HEK293 (cell line): Measurements from ENCODE around the gene DDIT3.

ENCODE experiments used
- CTCF ChIA-PET: fragments of 350-600 bp; formaldehyde crosslinking; extraction: SDS; loops from one replicate; lab custom pipeline; 2021; ENCODE audit warnings: antibody characterized with exemption; lab: Yijun Ruan, JAX
- POLR2A ChIA-PET: fragments of 300-600 bp; formaldehyde crosslinking; extraction: SDS; loops from one replicate; lab custom pipeline; 2020; ENCODE audit warnings: antibody characterized with exemption, inconsistent platforms; lab: Yijun Ruan, JAX
- H3K27ac ChIP-seq: fragments of 200-500 bp; sonication (Bioruptor generic); 2 replicates; pipeline ENCODE4 v1.5.1; 2014; ENCODE audit warnings: low read depth, low read length, control low read depth, inconsistent platforms; ENCODE audit errors: extremely low read depth
- H3K36me3 ChIP-seq, 2 experiments: fragments of 200-500 bp in 1 of 2; sonication (Bioruptor generic) in 1 of 2; 1 replicate in 1 of 2; 2 replicates in 1 of 2; pipeline ENCODE4 v1.5.1; 2014 to 2017; ENCODE audit warnings: inconsistent platforms in 2 of 2, low read length in 2 of 2; ENCODE audit not compliant: control insufficient read depth in 2 of 2, insufficient read depth in 1 of 2
- H3K4me1 ChIP-seq: fragments of 200-500 bp; sonication (Bioruptor generic); 2 replicates; pipeline ENCODE4 v1.5.1; 2014; ENCODE audit warnings: mild to moderate bottlenecking, low read length, inconsistent platforms; ENCODE audit not compliant: control insufficient read depth, insufficient read depth
- H3K4me3 ChIP-seq: 2 replicates; pipeline ENCODE4 v1.5.1; 2011; ENCODE audit warnings: low read depth, mild to moderate bottlenecking, control low read depth, low read length, moderate library complexity
- H3K9me3 ChIP-seq: fragments of 200-500 bp; sonication (Bioruptor generic); 2 replicates; pipeline ENCODE4 v1.5.1; 2014; ENCODE audit warnings: low read depth, low read length, inconsistent platforms; ENCODE audit not compliant: control insufficient read depth, insufficient read depth
- BCL11B ChIP-seq: fragments of 450-650 bp; formaldehyde crosslinking; IDR thresholded peaks from 2 replicates; pipeline ENCODE4 v1.5.1; 2016; ENCODE audit warnings: low read depth, missing biosample characterization, missing genetic modification characterization
- RBAK ChIP-seq: fragments of 450-650 bp; formaldehyde crosslinking; IDR thresholded peaks from 2 replicates; pipeline ENCODE4 v1.5.1; 2016; ENCODE audit warnings: missing biosample characterization, missing genetic modification characterization
- ZBTB8A ChIP-seq: fragments of 450-650 bp; formaldehyde crosslinking; IDR thresholded peaks from 2 replicates; pipeline ENCODE4 v1.5.1; 2016; ENCODE audit warnings: missing biosample characterization, missing genetic modification characterization
- ZNF132 ChIP-seq: fragments of 450-650 bp; formaldehyde crosslinking; IDR thresholded peaks from 2 replicates; pipeline ENCODE4 v1.5.1; 2017; ENCODE audit warnings: missing biosample characterization, missing genetic modification characterization, borderline replicate concordance
- ZNF133 ChIP-seq: fragments of 450-650 bp; formaldehyde crosslinking; IDR thresholded peaks from 2 replicates; pipeline ENCODE4 v1.5.1; 2016; ENCODE audit warnings: missing biosample characterization, missing genetic modification characterization
- ZNF140 ChIP-seq: fragments of 450-650 bp; formaldehyde crosslinking; IDR thresholded peaks from 2 replicates; pipeline ENCODE4 v1.5.1; 2016; ENCODE audit warnings: missing biosample characterization, missing genetic modification characterization
- ZNF146 ChIP-seq: fragments of 450-650 bp; formaldehyde crosslinking; IDR thresholded peaks from 2 replicates; pipeline ENCODE4 v1.5.1; 2016; ENCODE audit warnings: missing biosample characterization, missing genetic modification characterization
- ZNF23 ChIP-seq: fragments of 450-650 bp; formaldehyde crosslinking; IDR thresholded peaks from 2 replicates; pipeline ENCODE4 v1.5.1; 2016; ENCODE audit warnings: missing biosample characterization, missing genetic modification characterization, borderline replicate concordance
- ZNF24 ChIP-seq: fragments of 450-650 bp; formaldehyde crosslinking; IDR thresholded peaks from 2 replicates; pipeline ENCODE4 v1.5.1; 2016; ENCODE audit warnings: missing biosample characterization, missing genetic modification characterization
- ZNF266 ChIP-seq: fragments of 450-650 bp; formaldehyde crosslinking; IDR thresholded peaks from 2 replicates; pipeline ENCODE4 v1.5.1; 2016; ENCODE audit warnings: missing biosample characterization, missing genetic modification characterization, low read depth
- ZNF433 ChIP-seq: fragments of 450-650 bp; formaldehyde crosslinking; IDR thresholded peaks from 2 replicates; pipeline ENCODE4 v1.5.1; 2016; ENCODE audit warnings: missing biosample characterization, missing genetic modification characterization, low read depth
- ZNF48 ChIP-seq: fragments of 450-650 bp; formaldehyde crosslinking; IDR thresholded peaks from 2 replicates; pipeline ENCODE4 v1.5.1; 2016; ENCODE audit warnings: missing biosample characterization, missing genetic modification characterization
- ZNF600 ChIP-seq: fragments of 450-650 bp; formaldehyde crosslinking; IDR thresholded peaks from 2 replicates; pipeline ENCODE4 v1.5.1; 2016; ENCODE audit warnings: missing biosample characterization, missing genetic modification characterization
- ZNF621 ChIP-seq: fragments of 450-650 bp; formaldehyde crosslinking; IDR thresholded peaks from 2 replicates; pipeline ENCODE4 v1.5.1; 2017; ENCODE audit warnings: missing biosample characterization, missing genetic modification characterization
- ZNF626 ChIP-seq: fragments of 450-650 bp; sonication (Bioruptor Pico); formaldehyde crosslinking; IDR thresholded peaks from 2 replicates; pipeline ENCODE4 v1.5.1; 2018; ENCODE audit warnings: missing biosample characterization, missing genetic modification characterization, inconsistent platforms
- TF ChIP-seq, protein P1 (sequence below): fragments of 450-650 bp; formaldehyde crosslinking; IDR thresholded peaks from 2 replicates; pipeline ENCODE4 v1.5.1; 2016; ENCODE audit warnings: missing biosample characterization, missing genetic modification characterization
- TF ChIP-seq, protein P2 (sequence below): fragments of 450-650 bp; formaldehyde crosslinking; IDR thresholded peaks from 2 replicates; pipeline ENCODE4 v1.5.1; 2017; ENCODE audit warnings: missing biosample characterization, missing genetic modification characterization
- TF ChIP-seq, protein P3 (sequence below): fragments of 450-650 bp; IDR thresholded peaks from 2 replicates; pipeline ENCODE4 v1.5.1; 2018; ENCODE audit warnings: missing biosample characterization, missing genetic modification characterization
- TF ChIP-seq, protein P4 (sequence below): fragments of 450-650 bp; formaldehyde crosslinking; IDR thresholded peaks from 2 replicates; pipeline ENCODE4 v1.5.1; 2016; ENCODE audit warnings: missing biosample characterization, missing genetic modification characterization

Gene DDIT3

DNA sequence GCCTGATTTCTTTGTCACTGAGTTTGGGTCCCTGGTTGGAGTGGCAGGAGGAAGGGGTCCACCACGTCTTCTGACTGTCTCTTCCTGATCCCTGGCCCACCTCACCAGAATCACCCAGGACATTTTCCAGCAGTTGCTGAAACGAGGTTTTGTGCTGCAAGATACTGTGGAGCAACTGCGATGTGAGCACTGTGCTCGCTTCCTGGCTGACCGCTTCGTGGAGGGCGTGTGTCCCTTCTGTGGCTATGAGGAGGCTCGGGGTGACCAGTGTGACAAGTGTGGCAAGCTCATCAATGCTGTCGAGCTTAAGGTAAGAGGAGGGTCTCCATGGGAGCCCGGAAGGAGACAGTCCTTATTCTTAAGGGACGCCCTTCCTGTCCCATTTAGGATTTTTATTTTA, 20.1 kb downstream of the DDIT3 start:
- Histone ChIP-seq H3K9me3 (no peaks in the 10 kb centered on the region), H3K4me1 (no peaks in the 10 kb centered on the region), H3K36me3 (peaks cover 79 to 87% of the 10 kb centered on the region in 2 experiments), H3K27ac (no peak overlapping the region), H3K4me3 (no peak overlapping the region)
- TF ChIP-seq, protein P1, sequence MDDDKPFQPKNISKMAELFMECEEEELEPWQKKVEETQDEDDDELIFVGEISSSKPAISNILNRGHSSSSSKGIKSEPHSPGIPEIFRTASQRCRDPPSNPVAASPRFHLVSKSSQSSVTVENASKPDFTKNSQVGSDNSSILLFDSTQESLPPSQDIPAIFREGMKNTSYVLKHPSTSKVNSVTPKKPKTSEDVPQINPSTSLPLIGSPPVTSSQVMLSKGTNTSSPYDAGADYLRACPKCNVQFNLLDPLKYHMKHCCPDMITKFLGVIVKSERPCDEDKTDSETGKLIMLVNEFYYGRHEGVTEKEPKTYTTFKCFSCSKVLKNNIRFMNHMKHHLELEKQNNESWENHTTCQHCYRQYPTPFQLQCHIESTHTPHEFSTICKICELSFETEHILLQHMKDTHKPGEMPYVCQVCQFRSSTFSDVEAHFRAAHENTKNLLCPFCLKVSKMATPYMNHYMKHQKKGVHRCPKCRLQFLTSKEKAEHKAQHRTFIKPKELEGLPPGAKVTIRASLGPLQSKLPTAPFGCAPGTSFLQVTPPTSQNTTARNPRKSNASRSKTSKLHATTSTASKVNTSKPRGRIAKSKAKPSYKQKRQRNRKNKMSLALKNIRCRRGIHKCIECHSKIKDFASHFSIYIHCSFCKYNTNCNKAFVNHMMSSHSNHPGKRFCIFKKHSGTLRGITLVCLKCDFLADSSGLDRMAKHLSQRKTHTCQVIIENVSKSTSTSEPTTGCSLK (tag by site-specific recombination), result no peak
- no peak for TF ChIP-seq ZNF48 (tag by site-specific recombination)
- no peak for TF ChIP-seq ZNF146
- no peak for TF ChIP-seq ZNF133
- TF ChIP-seq ZNF626, result no peak
- TF ChIP-seq ZNF600 (tag by site-specific recombination), result no peak
- no peak for TF ChIP-seq ZBTB8A
- no peak for TF ChIP-seq ZNF621 (tag by site-specific recombination)
- TF ChIP-seq, protein P2, sequence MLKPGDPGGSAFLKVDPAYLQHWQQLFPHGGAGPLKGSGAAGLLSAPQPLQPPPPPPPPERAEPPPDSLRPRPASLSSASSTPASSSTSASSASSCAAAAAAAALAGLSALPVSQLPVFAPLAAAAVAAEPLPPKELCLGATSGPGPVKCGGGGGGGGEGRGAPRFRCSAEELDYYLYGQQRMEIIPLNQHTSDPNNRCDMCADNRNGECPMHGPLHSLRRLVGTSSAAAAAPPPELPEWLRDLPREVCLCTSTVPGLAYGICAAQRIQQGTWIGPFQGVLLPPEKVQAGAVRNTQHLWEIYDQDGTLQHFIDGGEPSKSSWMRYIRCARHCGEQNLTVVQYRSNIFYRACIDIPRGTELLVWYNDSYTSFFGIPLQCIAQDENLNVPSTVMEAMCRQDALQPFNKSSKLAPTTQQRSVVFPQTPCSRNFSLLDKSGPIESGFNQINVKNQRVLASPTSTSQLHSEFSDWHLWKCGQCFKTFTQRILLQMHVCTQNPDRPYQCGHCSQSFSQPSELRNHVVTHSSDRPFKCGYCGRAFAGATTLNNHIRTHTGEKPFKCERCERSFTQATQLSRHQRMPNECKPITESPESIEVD (tag by site-specific recombination), result no peak
- ChIA-PET POLR2A (interaction anchor here (1.1 to 1.3 kb wide), 2 partner anchors 14 to 24 kb away, joined by 3 to 4 read pairs; no protein-coding TSS in a partner anchor), CTCF (no interaction called here)

DNA sequence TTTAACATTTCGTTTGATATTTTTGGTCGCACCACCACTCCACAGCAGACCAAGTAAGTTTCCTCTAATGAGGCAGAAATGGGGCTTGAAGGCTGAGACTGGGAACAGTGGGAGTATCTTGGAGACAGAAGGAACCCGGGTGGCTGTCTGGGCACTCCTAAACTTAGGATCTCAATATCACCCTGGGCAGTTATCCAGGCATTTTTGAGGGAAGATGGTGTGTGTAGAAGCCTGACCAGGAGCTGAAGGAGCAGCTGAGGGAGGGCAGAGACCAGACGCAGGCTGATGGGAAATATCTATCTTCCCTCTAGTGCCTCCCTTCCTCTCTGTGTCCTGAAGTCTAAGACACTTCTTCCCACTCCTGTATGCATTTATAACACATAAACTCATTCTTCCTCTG, 21.7 kb downstream of the DDIT3 start:
- ChIA-PET POLR2A (interaction anchor here (1.0 kb wide), 1 partner anchor 21 kb away, joined by 4 read pairs; no protein-coding TSS in a partner anchor), CTCF (no interaction called here)

DNA sequence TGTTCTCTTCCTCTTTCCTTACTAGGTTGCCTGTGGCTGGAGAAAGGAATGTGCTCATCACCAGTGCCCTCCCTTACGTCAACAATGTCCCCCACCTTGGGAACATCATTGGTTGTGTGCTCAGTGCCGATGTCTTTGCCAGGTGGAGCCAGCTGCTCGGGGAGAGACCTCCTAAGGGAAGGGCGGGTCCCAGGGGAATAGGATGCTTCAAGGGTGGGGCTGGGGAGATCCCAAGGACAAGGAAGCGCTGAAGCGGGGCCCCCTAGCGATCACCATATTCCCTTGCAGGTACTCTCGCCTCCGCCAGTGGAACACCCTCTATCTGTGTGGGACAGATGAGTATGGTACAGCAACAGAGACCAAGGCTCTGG, 22.2 kb downstream of the DDIT3 start:
- H3K4me3 ChIP-seq, result no peak overlapping the region
- no peaks in the 10 kb centered on the region for H3K4me1 ChIP-seq
- peak overlapping the region; percentile 24; the same call in 1 of the 2 replicates for H3K27ac ChIP-seq
- CTCF ChIA-PET, result no interaction called here
- POLR2A ChIA-PET, result interaction anchor here (1.2 to 2.3 kb wide), 2 partner anchors 9 to 10 kb away, joined by 3 to 8 read pairs; partner anchors contain the start of gene MARS1
- H3K36me3 ChIP-seq, result peaks cover 64 to 69% of the 10 kb centered on the region in 2 experiments
- H3K9me3 ChIP-seq, result no peaks in the 10 kb centered on the region
- TF ChIP-seq, protein P1 (tag by site-specific recombination), result no peak
- TF ChIP-seq, protein P3, sequence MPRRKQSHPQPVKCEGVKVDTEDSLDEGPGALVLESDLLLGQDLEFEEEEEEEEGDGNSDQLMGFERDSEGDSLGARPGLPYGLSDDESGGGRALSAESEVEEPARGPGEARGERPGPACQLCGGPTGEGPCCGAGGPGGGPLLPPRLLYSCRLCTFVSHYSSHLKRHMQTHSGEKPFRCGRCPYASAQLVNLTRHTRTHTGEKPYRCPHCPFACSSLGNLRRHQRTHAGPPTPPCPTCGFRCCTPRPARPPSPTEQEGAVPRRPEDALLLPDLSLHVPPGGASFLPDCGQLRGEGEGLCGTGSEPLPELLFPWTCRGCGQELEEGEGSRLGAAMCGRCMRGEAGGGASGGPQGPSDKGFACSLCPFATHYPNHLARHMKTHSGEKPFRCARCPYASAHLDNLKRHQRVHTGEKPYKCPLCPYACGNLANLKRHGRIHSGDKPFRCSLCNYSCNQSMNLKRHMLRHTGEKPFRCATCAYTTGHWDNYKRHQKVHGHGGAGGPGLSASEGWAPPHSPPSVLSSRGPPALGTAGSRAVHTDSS, result no peak
- TF ChIP-seq BCL11B (tag by site-specific recombination) (no peak), ZNF266 (tag by site-specific recombination) (no peak), ZNF433 (tag by site-specific recombination) (no peak), ZNF140 (tag by site-specific recombination) (no peak)

More for the DNA sequence above, 21.7 kb downstream of the DDIT3 start:
- Histone ChIP-seq H3K9me3 (no peaks in the 10 kb centered on the region), H3K4me1 (no peaks in the 10 kb centered on the region), H3K4me3 (no peak overlapping the region), H3K27ac (no peak overlapping the region), H3K36me3 (peaks cover 69 to 74% of the 10 kb centered on the region in 2 experiments)
- TF ChIP-seq RBAK (tag by site-specific recombination) (no peak), ZNF132 (tag by site-specific recombination) (no peak), ZNF23 (tag by site-specific recombination) (no peak), ZNF24 (tag by site-specific recombination) (no peak)
- TF ChIP-seq, protein P4, sequence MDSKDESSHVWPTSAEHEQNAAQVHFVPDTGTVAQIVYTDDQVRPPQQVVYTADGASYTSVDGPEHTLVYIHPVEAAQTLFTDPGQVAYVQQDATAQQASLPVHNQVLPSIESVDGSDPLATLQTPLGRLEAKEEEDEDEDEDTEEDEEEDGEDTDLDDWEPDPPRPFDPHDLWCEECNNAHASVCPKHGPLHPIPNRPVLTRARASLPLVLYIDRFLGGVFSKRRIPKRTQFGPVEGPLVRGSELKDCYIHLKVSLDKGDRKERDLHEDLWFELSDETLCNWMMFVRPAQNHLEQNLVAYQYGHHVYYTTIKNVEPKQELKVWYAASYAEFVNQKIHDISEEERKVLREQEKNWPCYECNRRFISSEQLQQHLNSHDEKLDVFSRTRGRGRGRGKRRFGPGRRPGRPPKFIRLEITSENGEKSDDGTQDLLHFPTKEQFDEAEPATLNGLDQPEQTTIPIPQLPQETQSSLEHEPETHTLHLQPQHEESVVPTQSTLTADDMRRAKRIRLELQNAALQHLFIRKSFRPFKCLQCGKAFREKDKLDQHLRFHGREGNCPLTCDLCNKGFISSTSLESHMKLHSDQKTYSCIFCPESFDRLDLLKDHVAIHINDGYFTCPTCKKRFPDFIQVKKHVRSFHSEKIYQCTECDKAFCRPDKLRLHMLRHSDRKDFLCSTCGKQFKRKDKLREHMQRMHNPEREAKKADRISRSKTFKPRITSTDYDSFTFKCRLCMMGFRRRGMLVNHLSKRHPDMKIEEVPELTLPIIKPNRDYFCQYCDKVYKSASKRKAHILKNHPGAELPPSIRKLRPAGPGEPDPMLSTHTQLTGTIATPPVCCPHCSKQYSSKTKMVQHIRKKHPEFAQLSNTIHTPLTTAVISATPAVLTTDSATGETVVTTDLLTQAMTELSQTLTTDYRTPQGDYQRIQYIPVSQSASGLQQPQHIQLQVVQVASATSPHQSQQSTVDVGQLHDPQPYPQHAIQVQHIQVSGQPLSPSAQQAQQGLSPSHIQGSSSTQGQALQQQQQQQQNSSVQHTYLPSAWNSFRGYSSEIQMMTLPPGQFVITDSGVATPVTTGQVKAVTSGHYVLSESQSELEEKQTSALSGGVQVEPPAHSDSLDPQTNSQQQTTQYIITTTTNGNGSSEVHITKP (tag by site-specific recombination), result no peak
